Mucosa of descending colon (tissue), 3 donors: ENCODE measurements around the gene POU2F1. TPM values are rescaled to one million over a fixed set of nuclear protein-coding genes. Genes with fewer than 3 reads are reported as not detected.

ENCODE experiments used
- ATAC-seq: fragments of 200-7000 bp; cut with Tn5 transposase; one replicate; pipeline ENCODE4 v1.9.1; 2020; ENCODE audit warnings: mild to moderate bottlenecking, moderate library complexity
- DNase-seq, 3 donors: peaks; one replicate each; pipeline ENCODE4 v3.0.0-alpha.2; 2020
- H3K36me3 ChIP-seq: fragments of 200-600 bp; one replicate; pipeline ENCODE4 v1.8.0; 2021; ENCODE audit warnings: low read depth, mild to moderate bottlenecking
- H3K4me1 ChIP-seq: fragments of 200-600 bp; one replicate; pipeline ENCODE4 v1.8.0; 2021; ENCODE audit warnings: low read depth, mild to moderate bottlenecking
- H3K4me3 ChIP-seq: fragments of 200-600 bp; one replicate; pipeline ENCODE4 v1.8.0; 2021; ENCODE audit warnings: mild to moderate bottlenecking
- H3K9me3 ChIP-seq: fragments of 200-600 bp; one replicate; pipeline ENCODE4 v1.8.0; 2021; ENCODE audit warnings: mild to moderate bottlenecking
- intact Hi-C, 2 donors: fragments of 100-400 bp; cut with DNase I in 1 of 2; cut with micrococcal nuclease in 1 of 2; formaldehyde crosslinking; loops; one replicate each; pipeline versions ENCODE4 v1.11.0 to v1.11.1; 2022; cut with DNase I, micrococcal nuclease
- total RNA-seq, 3 donors: library from RNA; stranded (reverse); fragmentation: NEBNext Ultra II Directional in 2 of 3; extraction: Animal tissue kit (Norgen Biotek cat#: 25700) in 2 of 3; gene quantifications; one replicate each; pipeline versions ENCODE4 v1.2.1 to v1.2.4, GENCODE V29; 2021 to 2023
- TF ChIP-seq, protein P1 (sequence below): fragments of 200-600 bp; IDR thresholded peaks from one replicate; pipeline ENCODE4 v1.8.0; 2022; ENCODE audit warnings: antibody characterized with exemption, mild to moderate bottlenecking
- donor health status: DM: no; HTN: no; CAD: no; lungs with moderate emphysema.
- donor health status: DM: no; HTN: no; CAD: no.
- donor health status: DM: no; HTN: yes; CAD: no.

Gene POU2F1
- total RNA-seq, 3 donors from 2014 or later: 16.9 to 18.5 (median 18.0) TPM

GRCh38 chr1:167465018-167465417 is 244.3 kb downstream of the POU2F1 start:
- Histone ChIP-seq H3K9me3 (no peaks in the 10 kb centered on the region), H3K4me1 (no peaks in the 10 kb centered on the region), H3K4me3 (no peak overlapping the region), H3K36me3 (no peaks in the 10 kb centered on the region)
- ATAC-seq (no peak), DNase-seq (no peak)
- intact Hi-C loops: no loop called here
- TF ChIP-seq, protein P1, sequence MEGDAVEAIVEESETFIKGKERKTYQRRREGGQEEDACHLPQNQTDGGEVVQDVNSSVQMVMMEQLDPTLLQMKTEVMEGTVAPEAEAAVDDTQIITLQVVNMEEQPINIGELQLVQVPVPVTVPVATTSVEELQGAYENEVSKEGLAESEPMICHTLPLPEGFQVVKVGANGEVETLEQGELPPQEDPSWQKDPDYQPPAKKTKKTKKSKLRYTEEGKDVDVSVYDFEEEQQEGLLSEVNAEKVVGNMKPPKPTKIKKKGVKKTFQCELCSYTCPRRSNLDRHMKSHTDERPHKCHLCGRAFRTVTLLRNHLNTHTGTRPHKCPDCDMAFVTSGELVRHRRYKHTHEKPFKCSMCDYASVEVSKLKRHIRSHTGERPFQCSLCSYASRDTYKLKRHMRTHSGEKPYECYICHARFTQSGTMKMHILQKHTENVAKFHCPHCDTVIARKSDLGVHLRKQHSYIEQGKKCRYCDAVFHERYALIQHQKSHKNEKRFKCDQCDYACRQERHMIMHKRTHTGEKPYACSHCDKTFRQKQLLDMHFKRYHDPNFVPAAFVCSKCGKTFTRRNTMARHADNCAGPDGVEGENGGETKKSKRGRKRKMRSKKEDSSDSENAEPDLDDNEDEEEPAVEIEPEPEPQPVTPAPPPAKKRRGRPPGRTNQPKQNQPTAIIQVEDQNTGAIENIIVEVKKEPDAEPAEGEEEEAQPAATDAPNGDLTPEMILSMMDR: no peak

GRCh38 chr1:167465743-167466142 is 245.1 kb downstream of the POU2F1 start:
- intact Hi-C loops: no loop called here
- TF ChIP-seq, protein P1: no peak
- ATAC-seq: no peak

DNA sequence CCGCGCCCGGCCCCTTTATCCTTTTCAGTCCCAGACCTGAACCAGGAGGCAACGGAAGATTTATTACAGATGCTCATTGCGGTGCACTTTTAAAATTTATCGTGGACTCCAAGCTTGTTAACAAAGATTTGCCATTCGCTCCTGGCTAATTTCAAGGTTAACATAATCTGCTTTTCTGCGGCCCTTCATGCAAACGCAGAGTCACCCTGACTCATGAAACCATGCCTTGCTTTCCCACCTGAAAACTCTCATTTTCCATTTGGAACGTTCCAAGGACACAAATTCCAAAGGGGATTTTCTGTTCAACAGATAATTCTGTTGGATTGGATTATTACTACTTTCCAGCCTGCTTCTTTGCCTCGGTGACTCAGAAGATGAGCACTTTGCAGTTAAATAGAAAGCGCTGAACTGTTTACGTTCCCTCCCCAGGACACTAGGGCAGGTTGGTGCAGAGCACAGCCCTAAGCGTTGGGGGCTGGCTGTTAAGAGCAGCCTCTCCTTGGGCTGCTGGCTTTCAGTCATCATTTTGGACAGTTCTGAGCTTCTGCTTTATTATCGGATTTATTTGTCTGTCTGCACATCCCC is 246.5 kb downstream of the POU2F1 start:
- no peak overlapping the region for H3K4me3 ChIP-seq
- intact Hi-C loops: no loop called here
- DNase-seq: no peak
- H3K4me1 ChIP-seq: no peaks in the 10 kb centered on the region
- no peaks in the 10 kb centered on the region for H3K9me3 ChIP-seq
- no peaks in the 10 kb centered on the region for H3K36me3 ChIP-seq
- ATAC-seq: no peak
- TF ChIP-seq, protein P1: no peak

More at GRCh38 chr1:167465743-167466142, 245.1 kb downstream of the POU2F1 start:
- no peaks in the 10 kb centered on the region for H3K9me3 ChIP-seq
- no peaks in the 10 kb centered on the region for H3K36me3 ChIP-seq
- H3K4me1 ChIP-seq: no peaks in the 10 kb centered on the region
- H3K4me3 ChIP-seq: no peak overlapping the region
- no peak for DNase-seq

GRCh38 chr1:167467752-167468151 is 247.1 kb downstream of the POU2F1 start:
- Histone ChIP-seq H3K4me1 (no peaks in the 10 kb centered on the region), H3K36me3 (no peaks in the 10 kb centered on the region), H3K9me3 (no peaks in the 10 kb centered on the region), H3K4me3 (no peak overlapping the region)
- TF ChIP-seq, protein P1: no peak
- intact Hi-C loops: no loop called here
- DNase-seq (no peak), ATAC-seq (no peak)

DNA sequence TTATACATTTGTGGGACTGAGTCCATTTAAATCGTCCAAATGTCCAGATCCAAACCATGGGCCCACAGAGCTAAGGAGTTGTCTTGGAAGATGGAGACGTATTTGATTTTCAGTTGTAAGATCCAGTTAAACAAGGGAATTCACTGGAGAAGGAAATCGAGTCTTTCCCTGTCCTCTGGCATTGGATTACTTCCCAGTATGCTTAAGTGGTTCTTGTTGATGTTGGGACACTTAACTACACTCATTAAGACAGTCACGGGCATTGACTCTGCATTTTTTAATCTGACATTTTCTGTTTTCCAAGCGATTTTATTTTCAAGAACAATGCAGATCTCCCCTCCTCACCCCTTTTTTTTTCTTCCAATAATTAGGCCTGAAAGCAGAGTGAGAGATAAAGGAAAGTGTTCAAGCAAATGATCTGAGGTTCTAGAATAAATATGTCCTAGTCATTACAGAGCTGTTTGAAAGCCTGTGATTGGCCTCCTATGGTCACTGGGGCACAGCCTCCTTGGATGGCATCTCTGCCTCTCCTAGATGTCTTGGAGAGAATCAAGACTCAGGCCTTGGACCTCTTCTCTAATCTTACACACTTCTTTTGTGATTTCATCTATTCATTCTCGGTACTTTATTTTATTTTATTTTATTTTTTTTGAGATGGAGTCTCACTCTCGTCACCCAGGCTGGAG is 248.7 kb downstream of the POU2F1 start:
- DNase-seq (no peak), ATAC-seq (no peak)
- intact Hi-C loops: no loop called here

More for the DNA sequence above, 248.7 kb downstream of the POU2F1 start:
- TF ChIP-seq, protein P1: no peak
- H3K9me3 ChIP-seq: no peaks in the 10 kb centered on the region
- H3K4me3 ChIP-seq: no peak overlapping the region
- no peaks in the 10 kb centered on the region for H3K4me1 ChIP-seq
- no peaks in the 10 kb centered on the region for H3K36me3 ChIP-seq
